IPS-NIHi11 (cell line): ENCODE results near the gene PIEZO1.

ENCODE experiments used
- DNase-seq: peaks from one replicate; pipeline ENCODE4 v3.0.0; 2012; ENCODE audit warnings: mixed read lengths, low spot score

The PIEZO1 gene

DNA sequence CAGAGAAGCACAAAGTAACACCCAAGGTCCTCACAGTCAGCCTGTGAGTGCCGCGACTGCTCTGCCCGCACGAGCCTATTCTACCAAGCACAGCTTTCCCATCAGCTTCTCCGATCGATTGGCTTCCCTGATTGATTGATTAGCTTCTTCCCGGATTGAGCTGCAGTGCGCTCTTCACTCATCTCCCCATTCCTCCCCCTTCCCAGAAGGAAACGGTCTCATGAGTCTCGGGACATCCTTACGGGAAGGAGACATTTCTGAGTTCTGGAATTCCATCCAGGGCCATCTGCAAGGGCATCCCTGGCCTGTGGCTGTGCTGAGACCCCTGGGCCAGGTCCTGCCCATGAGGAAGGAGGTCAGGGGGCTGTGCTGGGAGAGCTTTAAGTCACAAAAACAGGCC, 18.0 kb downstream of the PIEZO1 start:
- DNase-seq: no peak

- peak; percentile 59 for DNase-seq
Observed at GRCh38 chr16:88764913-88765349, 20.1 kb downstream of the PIEZO1 start.

DNA sequence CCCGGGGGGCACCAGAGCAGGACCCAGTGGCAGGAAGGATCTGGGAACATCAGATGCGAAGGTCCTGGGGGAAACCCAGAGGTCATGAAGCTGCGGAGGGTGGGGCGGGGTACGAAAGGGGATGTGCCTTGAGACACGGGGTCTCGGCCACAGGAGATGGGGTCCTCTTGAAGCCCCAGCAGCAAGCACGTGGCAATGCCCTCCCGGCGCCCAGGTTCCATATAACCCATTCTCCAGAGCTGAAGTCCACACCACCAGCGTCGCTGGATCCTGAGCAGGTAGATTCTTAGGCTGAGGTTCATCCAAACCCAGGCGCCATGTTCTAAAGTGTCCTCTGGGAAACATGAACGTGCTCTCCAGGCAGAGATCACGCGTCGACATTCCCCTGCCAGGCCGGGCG, 20.9 kb downstream of the PIEZO1 start:
- no peak for DNase-seq

DNA sequence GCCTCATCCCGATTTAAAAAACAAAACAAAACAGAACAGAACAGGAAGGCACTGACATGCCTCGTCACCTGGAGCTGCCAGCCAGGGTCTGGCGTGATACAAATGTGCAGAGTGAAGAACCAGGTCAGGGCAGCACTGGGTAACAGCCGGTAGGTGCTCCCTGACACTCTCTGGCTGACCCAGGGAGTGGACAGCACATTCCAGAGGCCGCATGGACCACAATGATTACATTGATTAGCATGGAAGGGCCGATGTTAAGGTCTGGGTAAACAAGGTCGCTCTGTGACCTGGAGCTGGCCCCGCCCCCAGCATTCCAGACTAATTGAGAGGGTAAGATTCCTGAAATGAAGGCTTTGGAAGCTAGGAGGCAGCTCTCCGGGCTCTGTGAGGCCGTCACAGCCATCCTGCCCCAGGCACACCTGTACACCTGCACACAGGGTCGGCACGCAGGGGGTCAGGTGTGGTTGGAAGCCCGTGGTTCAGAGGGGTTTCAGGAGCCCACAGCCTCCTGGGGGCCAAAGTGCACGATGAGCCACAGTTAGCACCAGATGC, 21.4 kb downstream of the PIEZO1 start:
- DNase-seq: peak; percentile 80

GRCh38 chr16:88762941-88763340, 22.1 kb downstream of the PIEZO1 start:
- no peak for DNase-seq

DNA sequence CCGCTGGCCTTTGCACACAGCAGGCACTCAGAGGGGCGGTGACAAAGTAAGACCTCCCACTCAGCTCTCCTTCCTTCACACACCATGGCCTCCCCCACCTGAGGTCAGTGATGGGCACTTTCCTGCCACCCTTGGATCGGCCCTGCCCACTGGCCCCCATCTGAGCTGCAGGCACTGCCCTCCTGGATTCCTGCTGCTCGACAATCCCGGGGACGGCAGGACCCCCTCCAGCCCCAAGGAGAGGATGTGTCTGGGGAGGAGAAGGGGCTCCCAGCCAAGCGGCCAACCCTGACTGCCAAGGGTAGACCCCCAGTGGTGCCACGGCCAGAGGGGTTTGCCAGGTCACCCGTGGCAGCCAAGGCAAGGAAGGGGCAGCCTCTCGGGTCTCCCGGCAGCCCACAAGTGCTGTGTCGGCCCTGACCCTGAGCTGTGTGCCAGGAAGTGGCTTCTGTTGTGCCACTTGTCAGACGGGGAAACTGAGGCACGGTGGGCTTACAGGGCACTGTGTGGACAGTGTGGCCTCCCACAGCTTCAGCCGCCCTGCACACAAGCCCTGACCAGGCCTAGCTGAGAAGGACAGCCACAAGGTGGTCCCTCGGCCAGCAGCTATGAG, 22.7 kb downstream of the PIEZO1 start:
- no peak for DNase-seq

GRCh38 chr16:88761830-88762229, 23.2 kb downstream of the PIEZO1 start:
- no peak for DNase-seq

GRCh38 chr16:88761143-88761534, 23.9 kb downstream of the PIEZO1 start:
- no peak for DNase-seq

GRCh38 chr16:88760424-88761142, 24.4 kb downstream of the PIEZO1 start:
- DNase-seq: no peak

GRCh38 chr16:88759976-88760350, 25.1 kb downstream of the PIEZO1 start:
- no peak for DNase-seq

GRCh38 chr16:88759245-88759975, 25.6 kb downstream of the PIEZO1 start:
- peak; percentile 72 for DNase-seq

GRCh38 chr16:88758944-88759244, 26.1 kb downstream of the PIEZO1 start:
- DNase-seq: no peak

GRCh38 chr16:88758227-88758943, 26.6 kb downstream of the PIEZO1 start:
- no peak for DNase-seq

- no peak for DNase-seq
Observed at GRCh38 chr16:88755745-88756443, 29.1 kb downstream of the PIEZO1 start.

GRCh38 chr16:88754912-88755744, 29.9 kb downstream of the PIEZO1 start:
- peak; percentile 75 for DNase-seq

DNA sequence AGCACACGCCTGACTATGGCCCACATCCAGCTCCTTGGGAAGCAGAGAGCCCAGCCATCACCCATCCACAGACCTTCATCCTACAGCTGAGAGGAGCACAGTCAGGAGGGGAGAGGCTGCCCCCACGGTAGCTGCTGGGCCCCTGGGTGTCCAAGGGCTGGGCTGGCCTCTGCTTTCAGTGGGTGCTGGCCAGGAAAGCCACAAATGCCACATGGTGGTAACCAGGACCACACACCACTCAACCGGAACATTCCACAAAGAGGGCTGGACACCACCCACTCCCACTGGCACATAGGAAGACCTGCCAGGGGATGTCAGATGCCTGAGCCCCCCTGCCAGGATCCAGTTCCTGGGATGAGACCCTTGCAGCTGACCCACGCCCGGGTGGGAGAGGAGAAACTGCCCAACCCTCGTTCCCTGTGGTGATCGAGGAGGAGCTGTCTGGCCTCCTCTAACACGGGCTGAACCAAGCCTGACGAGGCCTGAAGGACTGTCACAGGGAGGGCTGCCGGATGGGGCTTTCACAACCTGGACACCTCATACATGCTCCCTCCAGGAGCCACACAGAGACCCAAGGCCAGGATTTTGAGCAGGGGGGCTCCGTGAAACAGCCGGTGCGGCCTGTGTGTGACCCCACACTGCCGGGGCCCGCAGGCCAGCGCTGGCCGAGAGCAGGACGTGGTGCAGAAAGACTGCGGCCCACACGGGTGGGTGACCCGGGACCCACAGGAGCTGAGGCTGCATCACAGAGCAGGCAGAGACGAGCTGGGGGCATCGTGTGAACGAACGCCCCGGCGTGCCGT, 30.7 kb downstream of the PIEZO1 start:
- DNase-seq: no peak

GRCh38 chr16:88753602-88754001, 31.4 kb downstream of the PIEZO1 start:
- DNase-seq: no peak

DNA sequence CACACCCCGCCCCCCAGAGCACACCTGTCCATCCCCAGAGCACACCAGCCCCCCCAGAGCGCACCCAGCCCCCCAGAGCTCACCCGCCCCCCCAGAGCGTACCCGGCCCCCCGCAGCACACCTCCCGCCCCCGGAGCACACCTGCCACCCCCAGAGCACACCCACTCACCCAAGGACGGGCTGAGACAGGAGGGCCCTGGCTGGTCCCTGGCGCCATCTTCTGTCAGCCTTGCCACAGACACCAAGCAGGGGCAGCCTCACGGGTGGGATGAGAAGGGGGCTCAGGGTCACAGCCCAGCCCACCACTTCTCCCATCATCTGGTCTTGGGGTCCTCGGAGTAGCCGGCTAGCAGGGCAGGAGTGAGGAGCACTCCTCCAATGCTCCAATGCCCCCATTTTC, 31.8 kb downstream of the PIEZO1 start:
- DNase-seq: no peak

DNA sequence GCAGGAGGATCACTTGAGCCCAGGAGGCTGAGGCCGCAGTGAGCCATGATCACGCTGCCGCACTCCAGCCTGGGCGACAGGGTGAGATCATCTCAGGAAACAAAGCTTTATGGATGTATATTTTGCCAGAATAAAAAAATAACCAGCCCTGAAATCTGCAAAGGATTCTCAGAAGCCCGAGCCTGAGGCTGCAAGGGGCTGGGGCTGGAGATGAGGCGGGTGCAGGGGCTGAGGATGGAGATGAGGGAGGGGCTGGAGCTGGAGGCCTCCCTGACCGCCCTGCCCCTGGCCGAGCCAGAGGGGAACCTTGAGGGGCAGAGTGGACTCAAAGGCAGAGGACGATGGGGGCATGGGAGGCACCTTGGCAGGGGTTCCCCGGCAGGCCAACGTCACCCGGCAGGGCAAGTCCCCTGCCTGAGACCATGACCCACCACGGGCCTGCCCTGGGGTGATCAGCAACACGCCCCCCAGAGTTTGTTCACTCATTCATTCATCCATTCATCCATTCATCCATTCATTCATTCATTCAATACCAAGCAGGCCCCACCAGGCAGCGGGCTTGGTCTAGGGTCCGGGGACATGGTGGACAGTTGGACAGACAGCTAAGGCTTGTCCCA, 32.5 kb downstream of the PIEZO1 start:
- DNase-seq: no peak

- no peak for DNase-seq
Observed at GRCh38 chr16:88750854-88751253, 34.2 kb downstream of the PIEZO1 start.
